Stimulated activated CD8-positive, alpha-beta memory T cell treated with anti-CD3 and anti-CD28 coated beads, Interleukin-7, amount 100 ng/mL, for 48 hours (primary cell): ENCODE measurements around the gene CD6.

Experiments used
- DNase-seq, 2 donors: peaks; one replicate each; pipeline ENCODE4 v3.0.0-alpha.2; 2020; ENCODE audit warnings: low read depth in 1 of 2; ENCODE audit errors: extremely low read depth in 1 of 2

The CD6 gene

DNA sequence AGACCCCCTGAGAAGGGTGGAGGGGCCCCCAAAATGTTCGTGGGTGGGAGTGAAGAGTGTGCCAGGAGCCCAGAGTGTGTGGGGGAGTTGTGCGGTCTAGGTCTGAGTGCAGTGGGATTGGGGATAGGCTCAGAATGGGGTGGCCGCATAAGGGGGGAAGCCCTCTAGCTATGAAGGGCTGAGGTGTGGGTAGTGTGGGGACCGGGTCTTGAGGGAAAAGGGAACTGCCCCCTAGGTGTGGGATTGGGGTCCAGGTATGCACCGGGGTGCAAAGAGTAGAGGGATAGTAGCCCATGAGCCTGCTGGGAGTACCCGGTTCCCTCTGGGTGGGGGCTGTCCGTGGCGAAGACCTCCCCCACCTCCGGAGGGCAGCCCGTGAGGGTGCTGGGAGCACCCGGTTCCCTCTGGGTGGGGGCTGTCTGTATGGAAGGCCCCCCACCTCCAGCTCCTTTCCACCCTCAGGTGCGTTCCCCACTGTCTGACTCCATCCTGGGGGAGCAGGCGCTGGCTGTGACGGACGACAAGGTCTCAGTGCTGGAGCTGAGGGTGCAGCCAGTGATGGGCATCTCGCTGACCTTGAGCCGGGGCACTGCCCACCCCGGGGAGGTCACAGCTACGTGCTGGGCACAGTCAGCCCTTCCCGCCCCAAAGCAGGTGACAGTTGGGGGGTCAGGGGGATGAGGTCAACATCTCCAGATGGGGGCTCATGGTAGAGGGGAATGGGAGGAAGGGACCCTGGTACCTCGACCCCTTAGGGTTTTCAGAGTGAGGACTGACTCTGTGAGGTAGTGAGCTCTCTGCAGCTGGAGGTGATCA lies 36.5 kb upstream of the CD6 start:
- DNase-seq: no peak

DNA sequence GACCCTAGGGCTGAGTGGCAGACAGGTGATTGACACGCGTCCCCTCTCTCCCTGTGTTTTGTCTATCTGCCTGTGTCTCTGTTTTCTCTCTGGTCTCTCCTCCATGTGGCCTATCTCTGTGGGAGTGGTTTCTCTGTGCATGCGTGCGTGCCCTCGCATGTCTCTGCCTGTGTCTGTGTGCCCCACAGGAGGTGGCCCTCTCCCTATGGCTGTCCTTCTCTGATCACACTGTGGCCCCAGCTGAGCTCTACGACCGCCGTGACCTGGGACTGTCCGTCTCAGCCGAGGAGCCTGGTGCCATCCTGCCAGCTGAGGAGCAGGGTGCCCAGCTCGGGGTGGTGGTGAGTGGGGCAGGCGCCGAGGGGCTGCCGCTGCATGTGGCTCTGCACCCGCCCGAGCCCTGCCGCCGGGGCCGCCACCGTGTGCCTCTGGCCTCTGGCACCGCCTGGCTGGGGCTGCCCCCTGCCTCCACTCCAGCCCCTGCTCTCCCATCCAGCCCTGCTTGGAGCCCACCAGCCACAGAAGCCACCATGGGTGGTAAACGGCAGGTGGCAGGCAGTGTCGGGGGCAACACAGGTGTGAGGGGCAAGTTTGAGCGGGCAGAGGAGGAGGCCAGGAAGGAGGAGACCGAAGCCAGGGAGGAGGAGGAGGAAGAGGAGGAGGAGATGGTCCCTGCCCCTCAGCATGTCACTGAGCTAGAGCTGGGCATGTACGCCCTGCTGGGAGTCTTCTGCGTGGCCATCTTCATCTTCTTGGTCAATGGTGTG lies 35.6 kb upstream of the CD6 start:
- DNase-seq: no peak

DNA sequence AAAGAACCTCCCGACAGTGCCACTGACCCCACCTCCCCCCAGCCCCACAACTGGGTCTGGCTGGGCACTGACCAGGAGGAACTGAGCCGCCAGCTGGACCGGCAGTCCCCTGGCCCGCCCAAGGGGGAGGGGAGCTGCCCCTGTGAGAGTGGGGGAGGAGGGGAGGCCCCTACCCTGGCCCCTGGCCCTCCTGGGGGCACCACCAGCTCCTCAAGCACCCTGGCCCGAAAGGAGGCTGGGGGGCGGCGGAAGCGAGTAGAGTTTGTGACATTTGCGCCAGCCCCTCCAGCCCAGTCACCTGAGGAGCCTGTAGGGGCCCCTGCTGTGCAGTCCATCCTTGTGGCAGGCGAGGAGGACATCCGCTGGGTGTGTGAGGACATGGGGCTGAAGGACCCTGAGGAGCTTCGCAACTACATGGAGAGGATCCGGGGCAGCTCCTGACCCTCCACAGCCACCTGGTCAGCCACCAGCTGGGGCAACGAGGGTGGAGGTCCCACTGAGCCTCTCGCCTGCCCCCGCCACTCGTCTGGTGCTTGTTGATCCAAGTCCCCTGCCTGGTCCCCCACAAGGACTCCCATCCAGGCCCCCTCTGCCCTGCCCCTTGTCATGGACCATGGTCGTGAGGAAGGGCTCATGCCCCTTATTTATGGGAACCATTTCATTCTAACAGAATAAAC lies 34.9 kb upstream of the CD6 start:
- no peak for DNase-seq

DNA sequence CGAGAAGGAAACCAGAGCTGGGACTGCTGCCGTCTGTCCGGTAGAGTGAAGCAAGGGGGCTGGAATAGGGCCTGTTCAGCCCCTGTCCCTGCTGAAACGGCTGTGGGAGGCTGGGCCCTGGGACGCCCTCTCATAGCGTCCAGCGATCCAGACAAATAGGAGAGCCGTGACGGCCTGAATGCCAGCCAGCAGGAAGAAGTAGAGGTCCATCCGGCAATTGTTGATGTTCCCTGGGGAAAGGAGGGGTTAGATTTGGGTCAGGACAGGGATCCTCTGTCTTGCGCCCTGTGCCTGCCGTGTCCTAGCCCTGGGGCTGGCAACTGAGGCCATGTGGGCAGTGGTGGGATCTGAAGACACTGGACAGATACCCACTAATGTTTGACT lies 34.3 kb upstream of the CD6 start:
- DNase-seq: no peak

DNA sequence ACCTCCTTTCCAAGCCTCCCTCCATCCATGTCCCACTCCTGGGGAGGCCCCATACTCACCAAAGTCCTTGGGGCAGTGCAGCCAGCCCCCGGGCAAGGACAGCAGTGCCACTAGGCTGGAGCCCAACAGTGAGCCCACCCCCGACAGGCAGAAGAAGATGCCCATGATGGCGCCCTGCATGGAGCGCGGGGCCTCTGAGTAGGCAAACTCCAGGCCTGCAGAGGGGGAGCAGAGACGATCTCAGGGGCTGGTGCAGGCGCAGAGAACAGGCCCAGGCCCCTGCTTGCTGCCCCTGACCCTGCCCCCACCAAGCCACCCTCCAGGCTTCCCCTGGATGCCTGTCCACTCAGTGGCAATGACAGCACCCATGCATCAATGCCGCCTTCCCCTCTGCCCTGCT lies 33.7 kb upstream of the CD6 start:
- DNase-seq: no peak

DNA sequence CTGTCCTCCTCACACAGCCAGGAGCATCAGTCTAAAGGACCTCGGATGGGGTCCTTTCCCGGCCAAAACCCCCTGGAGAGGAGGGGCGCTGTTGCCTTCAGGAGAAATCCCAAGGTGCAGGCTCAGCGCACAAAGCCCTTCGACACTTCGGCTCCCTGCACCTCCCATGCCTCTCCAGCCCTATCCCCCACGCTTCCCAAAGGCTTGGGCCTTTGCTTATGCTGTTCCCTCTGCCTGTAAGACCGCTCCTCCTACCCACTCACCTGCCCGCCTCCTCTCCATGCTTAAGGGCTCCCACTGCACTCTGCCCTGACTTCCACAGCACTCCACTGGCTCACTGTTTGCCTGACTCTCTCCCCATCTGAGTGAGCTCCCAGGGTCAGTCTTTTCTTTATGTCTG lies 33.0 kb upstream of the CD6 start:
- no peak for DNase-seq

DNA sequence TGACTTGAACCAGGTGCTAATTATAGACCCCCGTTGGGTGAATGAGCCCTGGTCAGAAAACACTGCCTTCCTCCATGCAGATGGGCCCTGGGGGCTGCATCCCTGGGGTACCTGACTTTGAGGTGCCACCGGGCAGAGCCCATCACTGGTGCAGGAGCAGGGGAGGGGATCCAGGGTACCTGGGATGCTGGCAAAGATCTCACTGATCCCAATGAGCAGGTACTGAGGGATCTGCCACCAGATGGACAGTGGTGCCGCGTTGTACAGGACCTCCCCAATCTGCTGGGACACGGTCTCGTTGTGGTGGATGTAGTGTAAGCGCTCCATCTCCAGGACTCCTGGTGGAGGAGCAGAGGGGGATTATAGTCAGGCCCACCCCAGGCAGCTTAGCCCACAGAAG lies 32.2 kb upstream of the CD6 start:
- no peak for DNase-seq

DNA sequence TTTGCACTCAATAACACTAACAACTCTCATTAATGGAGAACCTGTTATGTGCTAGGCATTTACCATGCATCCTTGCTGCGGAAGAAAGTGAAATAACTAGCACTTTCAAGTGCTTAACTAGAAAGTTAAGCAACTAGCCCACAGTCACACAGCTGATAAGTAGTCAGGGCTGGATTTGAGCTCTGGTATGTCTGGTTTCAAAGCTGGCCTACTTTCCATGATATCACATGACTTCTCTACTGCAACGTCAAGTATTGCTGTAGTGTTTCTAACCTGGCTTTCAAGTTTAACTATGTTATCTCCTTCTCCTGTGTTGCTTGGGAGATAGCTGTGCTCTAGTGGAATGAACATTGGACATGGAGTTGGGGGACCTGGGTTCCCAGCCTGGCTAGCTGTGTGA lies 31.6 kb upstream of the CD6 start:
- no peak for DNase-seq

DNA sequence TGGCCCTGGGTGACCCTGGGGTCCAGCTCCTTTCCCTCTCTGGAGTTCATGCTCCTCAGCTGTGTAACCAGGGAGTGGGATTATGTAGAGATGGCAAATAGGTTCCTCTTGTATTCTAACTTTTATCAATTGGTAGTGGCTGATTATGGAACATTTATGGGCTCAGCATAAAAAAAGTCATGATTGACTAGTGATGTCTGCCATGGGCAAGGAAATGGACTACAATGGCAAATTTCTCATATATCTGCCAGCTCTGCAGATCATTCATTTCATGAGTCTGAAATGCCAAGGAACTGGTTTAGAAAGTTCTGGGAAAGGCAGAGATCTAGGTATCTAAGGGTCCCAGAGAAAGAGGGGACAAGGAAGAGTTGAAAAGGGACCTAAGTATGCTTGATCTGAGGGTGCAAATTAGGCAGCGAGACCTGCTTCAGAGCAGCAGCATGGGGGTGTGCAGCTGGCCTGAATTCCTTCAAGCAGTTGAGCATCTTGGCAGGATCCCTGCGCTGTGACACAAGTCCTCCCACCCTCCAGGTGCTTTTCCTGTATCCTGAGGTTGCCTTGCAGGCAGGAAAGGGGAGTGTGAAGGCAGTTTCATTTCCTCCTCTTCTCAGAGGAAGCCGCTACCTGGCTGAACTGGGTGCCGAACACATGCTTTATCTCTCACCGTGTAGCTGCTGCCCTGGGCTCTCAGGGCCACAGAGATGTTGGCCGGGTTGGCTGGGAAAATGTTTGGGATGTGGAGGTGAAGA lies 29.9 kb upstream of the CD6 start:
- DNase-seq: no peak

DNA sequence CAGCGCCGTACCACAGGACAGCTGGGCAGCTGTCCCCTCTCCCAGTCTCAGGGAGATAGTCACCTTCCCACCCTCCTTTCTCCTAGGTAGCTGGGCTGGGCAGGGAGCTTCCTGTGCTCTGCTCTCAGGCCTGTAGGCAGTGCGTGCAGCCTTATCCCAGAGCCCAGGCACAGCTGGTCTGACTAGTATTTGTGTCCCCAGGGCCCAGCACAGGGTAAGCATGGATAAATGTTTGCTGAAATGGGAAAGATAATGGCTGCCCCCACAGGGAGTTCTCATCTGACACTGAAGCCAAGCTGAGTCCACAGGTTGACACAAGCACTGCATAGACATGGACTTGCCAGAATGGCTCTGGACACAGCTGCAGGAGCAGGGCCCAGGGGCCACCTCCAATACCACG lies 29.3 kb upstream of the CD6 start:
- no peak for DNase-seq

DNA sequence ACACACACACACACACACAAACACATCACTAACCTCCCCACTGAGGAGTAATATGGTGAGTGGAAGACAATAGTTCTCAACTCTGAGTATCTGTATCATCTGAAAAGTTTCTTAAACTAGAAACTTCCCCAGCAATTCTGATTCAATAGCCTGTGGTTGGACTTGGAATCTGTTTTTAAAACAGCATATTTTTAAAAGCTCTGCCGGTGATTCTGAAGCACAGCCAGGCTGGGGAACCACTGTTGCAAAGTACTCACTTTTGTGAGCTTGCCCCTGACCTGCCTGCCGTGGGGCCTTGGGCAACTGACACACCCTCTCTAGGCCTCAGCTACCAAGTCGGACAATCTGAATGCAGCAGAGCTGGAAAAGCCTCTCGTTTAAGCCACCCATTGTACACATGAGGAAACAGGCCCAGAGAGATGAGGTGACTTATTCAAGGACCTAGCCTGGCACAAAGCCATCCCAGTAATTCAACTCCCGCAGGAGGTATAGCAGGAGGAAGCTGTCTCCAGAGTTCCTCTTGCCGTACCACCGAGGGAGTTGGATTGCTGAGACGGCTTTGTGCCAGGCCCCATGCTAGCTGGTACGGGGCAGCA lies 28.4 kb upstream of the CD6 start:
- DNase-seq: no peak

DNA sequence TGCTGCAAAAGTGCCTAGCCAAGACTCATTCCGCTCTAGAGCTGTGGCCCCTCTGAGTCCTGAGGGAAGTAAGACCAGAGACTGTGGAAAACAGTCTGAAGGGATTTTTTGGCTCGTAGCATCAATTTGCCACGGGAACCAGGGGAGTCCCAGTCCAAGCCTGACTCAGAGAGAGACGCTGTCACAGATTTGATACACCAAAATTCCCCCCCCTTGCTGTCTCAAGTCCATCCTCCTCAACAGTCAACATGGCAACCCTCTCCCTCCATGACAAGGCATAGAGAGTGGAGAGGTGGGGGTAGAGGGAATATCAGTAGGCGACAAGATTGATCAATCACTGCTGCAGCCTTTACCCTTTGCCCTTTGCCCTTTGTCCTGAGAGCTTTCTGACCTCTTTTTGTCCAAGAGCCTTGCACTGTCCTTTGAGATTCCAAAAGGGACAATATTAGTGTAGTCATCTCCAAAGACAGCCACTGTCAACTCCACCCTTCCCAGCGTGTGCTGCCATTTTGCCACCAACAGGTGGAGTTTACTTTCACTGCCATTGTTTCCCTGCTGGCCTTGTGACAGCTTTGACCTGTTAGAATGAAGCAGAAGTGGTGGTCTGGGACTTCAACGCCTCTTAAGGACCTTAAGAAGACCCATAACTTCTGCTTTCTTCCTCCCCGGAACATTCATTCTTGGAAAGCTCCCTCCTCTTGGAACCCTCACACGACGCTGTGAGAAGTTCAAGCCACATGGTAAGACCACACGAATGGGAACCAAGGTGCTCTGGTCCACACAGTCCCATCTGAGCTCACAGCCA lies 26.8 kb upstream of the CD6 start:
- no peak for DNase-seq

DNA sequence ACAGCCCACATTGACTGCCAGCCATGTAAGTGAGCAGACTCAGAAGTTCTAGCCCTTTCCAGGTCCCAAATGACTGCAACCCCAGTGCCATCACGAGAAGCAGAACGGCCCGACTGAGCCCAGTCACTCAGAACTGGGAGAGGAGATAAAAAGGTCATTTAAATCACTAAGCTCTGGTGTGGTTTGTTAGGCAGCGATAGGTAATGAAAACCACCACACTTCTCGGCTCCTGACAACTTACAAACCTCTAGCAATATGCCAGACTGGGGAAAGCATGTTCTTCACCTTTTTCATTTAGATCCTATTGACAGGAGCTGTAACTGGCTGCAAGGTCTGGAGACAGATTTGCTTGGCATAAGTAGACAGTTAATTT lies 26.2 kb upstream of the CD6 start:
- no peak for DNase-seq

DNA sequence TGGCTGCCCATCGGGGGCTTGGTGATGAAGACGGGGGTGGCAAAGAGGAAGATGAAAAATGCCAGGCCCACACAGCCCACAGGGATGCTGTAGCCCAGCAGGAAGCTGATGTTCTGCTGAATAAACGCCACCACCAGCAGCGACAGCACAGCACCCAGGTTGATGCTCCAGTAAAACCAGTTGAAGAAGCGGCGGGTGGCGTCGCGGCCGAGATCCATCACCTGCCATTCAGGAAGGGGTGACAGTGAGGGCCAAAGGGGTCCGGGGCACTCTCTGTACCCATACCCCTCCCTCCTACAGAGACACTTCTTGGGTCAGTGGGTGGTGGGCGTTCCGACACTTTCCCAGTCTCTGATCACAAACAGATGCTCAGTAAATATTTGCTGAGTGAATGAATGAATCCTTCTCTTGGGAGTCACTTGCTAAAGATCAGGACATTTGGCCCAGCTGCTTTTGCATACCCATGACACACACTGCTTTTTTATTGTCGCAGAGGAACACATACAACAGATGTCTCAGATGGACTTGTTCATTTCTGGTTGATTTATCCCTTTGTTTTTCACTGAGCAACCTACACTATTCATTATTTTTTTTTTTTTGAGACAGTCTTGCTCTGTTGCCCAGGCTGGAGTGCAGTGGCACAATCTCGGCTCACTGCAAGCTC lies 24.7 kb upstream of the CD6 start:
- no peak for DNase-seq

DNA sequence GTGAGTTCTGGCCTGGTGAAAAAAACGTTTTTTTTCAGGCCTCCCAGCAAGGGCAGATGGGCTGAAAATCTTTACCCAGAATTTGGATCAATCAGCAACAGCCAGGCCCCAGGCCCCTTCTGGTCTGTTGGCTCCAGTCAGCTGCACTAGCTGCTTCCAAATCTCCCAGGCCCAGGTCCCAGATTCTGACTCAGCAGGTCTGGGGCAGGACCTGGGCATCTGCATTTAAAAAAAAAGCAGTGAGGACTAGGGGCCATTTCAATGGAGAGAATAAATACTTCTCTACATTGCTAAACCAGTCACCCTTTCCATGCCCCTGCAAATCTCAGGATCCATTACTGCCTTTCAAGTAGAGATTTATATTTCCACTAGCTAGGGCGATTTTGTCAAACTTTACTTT lies 23.8 kb upstream of the CD6 start:
- DNase-seq: no peak

DNA sequence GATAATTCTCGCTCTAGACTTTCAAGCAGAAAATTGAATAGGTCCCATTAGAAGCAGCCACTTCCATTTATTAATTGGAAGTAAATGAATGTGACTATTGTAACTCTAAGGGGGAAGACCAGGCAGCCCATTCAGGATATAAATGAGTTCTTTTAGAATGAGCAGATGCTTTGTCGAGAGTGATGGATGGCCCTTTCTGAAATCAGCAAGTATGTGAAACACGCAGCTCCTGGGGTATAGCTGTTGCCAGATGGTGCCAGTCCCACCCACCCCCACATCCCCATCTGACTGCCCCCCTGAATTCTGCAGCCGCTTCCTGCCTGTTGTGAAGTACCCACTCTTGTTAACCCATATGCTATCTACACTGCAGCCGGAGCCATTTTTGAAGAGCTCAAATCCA lies 23.2 kb upstream of the CD6 start:
- DNase-seq: no peak

DNA sequence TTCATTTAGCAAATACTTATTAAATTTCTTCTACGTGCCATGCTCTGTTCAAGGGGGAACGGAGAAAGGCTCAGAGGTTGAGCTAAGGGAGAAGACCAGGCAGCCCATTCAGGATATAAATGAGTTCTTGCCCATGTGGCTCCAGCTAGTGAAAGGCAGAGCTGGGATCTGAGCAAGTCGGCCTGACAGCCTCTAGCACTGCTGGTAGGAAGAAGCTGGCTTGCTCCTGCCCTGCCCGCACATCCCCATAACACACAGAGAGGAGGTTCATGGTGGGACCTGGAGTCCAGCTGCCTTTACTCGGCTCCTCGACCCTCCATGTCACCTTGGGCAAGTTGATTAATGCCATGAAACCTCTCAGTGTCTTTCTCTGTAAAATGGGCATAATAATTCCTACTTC lies 21.5 kb upstream of the CD6 start:
- DNase-seq: no peak

DNA sequence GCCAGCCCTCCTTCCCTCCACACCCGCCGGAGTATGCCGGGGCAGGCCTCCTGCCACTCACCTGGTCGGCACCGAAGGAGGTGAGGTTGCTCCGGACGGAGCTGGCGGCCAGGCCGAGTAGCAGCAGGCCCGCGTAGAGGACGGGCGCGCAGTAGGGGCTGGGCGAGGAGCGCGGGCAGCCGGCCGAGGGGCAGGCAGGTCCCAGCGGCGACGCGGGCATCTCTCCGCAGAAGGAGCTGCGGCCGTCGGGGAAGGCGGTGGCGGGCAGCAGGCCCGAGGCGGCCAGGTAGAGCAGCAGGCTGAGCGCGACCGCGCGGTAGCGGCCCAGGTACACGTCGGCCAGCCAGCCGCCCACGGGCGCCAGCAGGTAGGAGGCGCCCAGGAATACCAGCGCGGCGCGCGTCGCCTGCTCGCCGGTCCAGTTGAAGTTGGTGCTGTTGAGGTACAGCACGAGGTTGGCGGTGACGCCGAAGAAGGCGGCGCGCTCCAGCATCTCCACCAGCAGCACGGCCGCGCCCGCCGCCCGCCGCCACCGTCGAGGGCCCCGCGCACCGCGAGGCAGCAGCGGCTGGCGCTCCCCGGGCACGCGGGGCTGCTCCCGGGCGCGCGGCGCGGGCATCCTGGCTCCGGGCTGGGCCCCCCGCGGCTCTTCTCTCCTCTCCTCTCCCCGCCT lies 20.4 kb upstream of the CD6 start:
- no peak for DNase-seq

DNA sequence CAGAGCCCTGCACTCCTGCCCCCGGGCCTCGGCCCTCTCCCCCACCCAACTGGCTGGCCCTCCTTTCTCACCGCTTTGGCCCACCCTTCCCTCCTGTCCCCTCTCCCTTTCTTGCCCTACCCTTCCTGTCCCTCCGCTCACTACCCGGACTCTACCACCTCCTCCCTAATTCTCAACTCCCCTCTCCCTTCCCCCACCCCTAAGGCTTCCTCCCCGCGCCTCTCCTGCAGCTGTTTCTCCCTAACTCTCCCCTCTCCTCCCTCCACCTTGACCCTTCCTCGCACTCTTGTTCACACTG lies 19.9 kb upstream of the CD6 start:
- DNase-seq: no peak
